Calu3 (cell line): ENCODE data around the gene NUTM1. TPM values are rescaled to one million over a fixed set of nuclear protein-coding genes. Genes with fewer than 3 reads are reported as not detected.
"Not testable (repeated sequence)": the region's sequence is repeated elsewhere in the genome, so short reads cannot be mapped to it uniquely, and the experiment has no call there.

Source experiments
- BruUV-seq: library from RNA; stranded (reverse); fragments of 400-500 nt; replicated peaks from 2 replicates; lab custom pipeline; 2021; lab: Mats Ljungman, UMichigan
- CTCF ChIA-PET: fragments of 300-600 bp; sonication (Branson Sonifier 250); formaldehyde crosslinking; loops from one replicate; lab custom pipeline; 2022; ENCODE audit warnings: antibody characterized with exemption; lab: Charles Lee
- DNase-seq: peaks from one replicate; pipeline ENCODE4 v3.0.0; 2022
- H3K27ac Mint-ChIP-seq: one replicate; pipeline ENCODE4 v1.8.0; 2022; ENCODE audit warnings: mixed read lengths; ENCODE audit not compliant: unreplicated experiment
- H3K27me3 Mint-ChIP-seq: one replicate; pipeline ENCODE4 v1.8.0; 2022; ENCODE audit warnings: mixed read lengths; ENCODE audit not compliant: unreplicated experiment
- H3K36me3 Mint-ChIP-seq: one replicate; pipeline ENCODE4 v1.8.0; 2022; ENCODE audit warnings: mild to moderate bottlenecking, moderate library complexity, mixed read lengths; ENCODE audit not compliant: insufficient read depth, unreplicated experiment
- H3K4me1 Mint-ChIP-seq: one replicate; pipeline ENCODE4 v1.8.0; 2022; ENCODE audit warnings: mild to moderate bottlenecking, low read depth, mixed read lengths; ENCODE audit not compliant: unreplicated experiment
- H3K4me3 Mint-ChIP-seq: one replicate; pipeline ENCODE4 v1.8.0; 2022; ENCODE audit warnings: mild to moderate bottlenecking, low read depth, moderate library complexity, mixed read lengths; ENCODE audit not compliant: unreplicated experiment
- H3K9me3 Mint-ChIP-seq: one replicate; pipeline ENCODE4 v1.8.0; 2022; ENCODE audit warnings: low read depth, mixed read lengths; ENCODE audit not compliant: unreplicated experiment
- intact Hi-C: fragments of 100-400 bp; cut with micrococcal nuclease; formaldehyde crosslinking; loops from one replicate; pipeline ENCODE4 v1.10.0; 2022; ENCODE audit not compliant: unreplicated experiment
- microRNA-seq: library from miRNA; unstranded; fragments of <30 nt; microRNA quantifications from one replicate; pipeline ENCODE4 v1.2.0, GENCODE V29; 2022
- total RNA-seq: library from RNA; stranded (reverse); gene quantifications from 2 replicates; pipeline ENCODE4 v1.2.3, GENCODE V29; 2022

Gene NUTM1
- total RNA-seq, 1 experiment from 2014 or later, result not detected

DNA sequence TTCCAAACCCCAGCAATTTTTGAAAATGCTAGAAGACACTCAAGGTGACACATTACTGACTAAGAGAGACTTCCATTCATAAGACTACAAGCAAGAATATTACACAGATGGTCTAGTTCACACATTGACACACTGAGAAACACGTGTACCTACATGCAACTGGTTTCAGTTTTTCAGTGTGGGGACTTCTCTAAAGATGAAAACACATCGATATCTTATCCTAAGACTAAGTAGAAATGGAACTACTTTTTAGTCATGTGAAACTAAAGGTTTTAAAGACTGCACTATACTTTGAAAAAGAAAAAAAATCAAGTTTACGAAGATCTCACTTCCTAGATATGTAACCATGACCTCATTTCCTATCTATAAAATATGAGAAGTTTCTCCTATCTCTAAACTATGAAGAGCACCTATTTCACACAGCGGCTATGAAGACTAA, 60.1 kb downstream of the NUTM1 start:
- DNase-seq, H3K27ac Mint-ChIP-seq, BruUV-seq, CTCF ChIA-PET, H3K4me1 Mint-ChIP-seq, H3K36me3 Mint-ChIP-seq, H3K4me3 Mint-ChIP-seq, intact Hi-C loops, H3K9me3 Mint-ChIP-seq, H3K27me3 Mint-ChIP-seq: not testable (repeated sequence)

DNA sequence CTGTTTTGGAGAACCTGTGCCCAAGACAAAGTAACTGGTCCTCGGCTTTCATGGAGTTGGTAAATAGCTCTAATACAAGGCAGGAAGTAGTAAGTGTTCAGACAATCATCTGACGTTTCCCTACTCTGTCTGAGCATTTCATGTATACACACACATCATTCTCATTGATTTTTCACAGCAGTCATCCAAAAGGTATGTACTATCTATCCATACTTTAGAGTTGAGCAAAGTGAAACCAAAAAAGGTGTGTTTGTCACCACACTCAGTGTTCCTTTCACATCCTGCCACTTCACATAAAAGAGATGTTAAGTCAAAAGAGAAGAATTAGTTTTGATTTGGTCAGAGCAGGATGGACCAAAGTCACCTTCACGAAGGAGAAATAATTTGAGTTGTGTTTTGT, 60.8 kb downstream of the NUTM1 start:
- CTCF ChIA-PET, H3K27ac Mint-ChIP-seq, DNase-seq, H3K4me3 Mint-ChIP-seq, intact Hi-C loops, H3K4me1 Mint-ChIP-seq, H3K36me3 Mint-ChIP-seq, H3K27me3 Mint-ChIP-seq, BruUV-seq, H3K9me3 Mint-ChIP-seq: not testable (repeated sequence)

Small RNA genes lying within 50 kb of the gene (microRNA-seq; reads per million reads assigned to microRNA genes)
- not detected for gene MIR1233-1

Other genes starting within 250 kb of the NUTM1 start
- 30.5 and 34.3 TPM in 2 replicates for gene EMC7, start 241.5 kb upstream of the NUTM1 start, total RNA-seq
- 1.3 TPM in 2 replicates for gene PGBD4, start 241.2 kb upstream of the NUTM1 start, total RNA-seq
- gene KATNBL1, start 133.2 kb upstream of the NUTM1 start, total RNA-seq, result 12.9 and 14.8 TPM in 2 replicates
- 40.3 and 43.9 TPM in 2 replicates for gene EMC4, start 118.3 kb upstream of the NUTM1 start, total RNA-seq
- gene SLC12A6, start 5.5 kb upstream of the NUTM1 start, total RNA-seq, result 3.8 and 4.2 TPM in 2 replicates
- gene NOP10, start 179 bp upstream of the NUTM1 start, total RNA-seq, result 46.0 and 48.1 TPM in 2 replicates
- 28.9 and 35.3 TPM in 2 replicates for gene LPCAT4, start 23.9 kb downstream of the NUTM1 start, total RNA-seq
- gene GOLGA8A, start 94.5 kb downstream of the NUTM1 start, total RNA-seq, result 37.2 and 46.5 TPM in 2 replicates
- gene GOLGA8B, start 240.3 kb downstream of the NUTM1 start, total RNA-seq, result 72.5 and 74.9 TPM in 2 replicates